K562 (cell line): ENCODE data around the gene ZBTB22.

Experiments used
- CHD1 ChIP-seq: fragments of 200-600 bp; sonication (generic); IDR thresholded peaks from one replicate; pipeline ENCODE4 v1.6.1; 2012; ENCODE audit warnings: mild to moderate bottlenecking, moderate library complexity, low read length, inconsistent platforms
- ELF1 ChIP-seq: fragments of 200-800 bp; sonication (Bioruptor generic); IDR thresholded peaks from 2 replicates; pipeline ENCODE4 v1.6.1; 2016; ENCODE audit warnings: missing genetic modification characterization, missing compliant biosample characterization
- EP400 ChIP-seq: fragments of 450-650 bp; IDR thresholded peaks from 2 replicates; pipeline ENCODE4 v1.6.1; 2017; ENCODE audit warnings: antibody characterized with exemption, mild to moderate bottlenecking, moderate library complexity
- MCM2 ChIP-seq: fragments of 450-650 bp; IDR thresholded peaks from 2 replicates; pipeline ENCODE4 v1.6.1; 2017; ENCODE audit warnings: low read depth, mild to moderate bottlenecking
- POLR2AphosphoS5 ChIP-seq: IDR thresholded peaks from 2 replicates; pipeline ENCODE4 v1.6.1; 2011; ENCODE audit warnings: mild to moderate bottlenecking, low read depth, low read length, moderate library complexity; ENCODE audit not compliant: control insufficient read depth, insufficient read depth
- SIN3A ChIP-seq, 2 experiments: fragments of 150-350 bp in 1 of 2; IDR thresholded peaks; 2 replicates each; pipeline ENCODE4 v1.6.1; 2011 to 2016; ENCODE audit warnings: borderline replicate concordance in 2 of 2, low read depth in 2 of 2, low read length in 2 of 2, mild to moderate bottlenecking in 2 of 2, moderate library complexity in 2 of 2; ENCODE audit not compliant: control insufficient read depth in 1 of 2
- SMAD3 ChIP-seq: fragments of 450-650 bp; formaldehyde crosslinking; conservative IDR thresholded peaks from 2 replicates; pipeline ENCODE4 v1.4.0; 2020; ENCODE audit warnings: mild to moderate bottlenecking
- SMARCB1 ChIP-seq: IDR thresholded peaks from 2 replicates; pipeline ENCODE4 v1.6.1; 2011; ENCODE audit warnings: improper control_type of control experiment, low read depth; ENCODE audit not compliant: insufficient read length
- TBP ChIP-seq: optimal IDR thresholded peaks from 2 replicates; pipeline ENCODE3; 2011; ENCODE audit warnings: low read depth, low read length, improper control_type of control experiment
- TF ChIP-seq, protein P1 (sequence below), 3 experiments: IDR thresholded peaks in 2 of 3; conservative IDR thresholded peaks in 1 of 3; 2 replicates each; pipeline ENCODE4 v1.5.1; 2011 to 2012; ENCODE audit warnings: low read length in 3 of 3, mild to moderate bottlenecking in 3 of 3, control low read depth in 2 of 3, improper control_type of control experiment in 1 of 3, inconsistent platforms in 1 of 3, low read depth in 1 of 3, mixed read lengths in 1 of 3, moderate library complexity in 1 of 3; ENCODE audit not compliant: insufficient read depth in 2 of 3
- TF ChIP-seq, protein P2 (sequence below), 2 experiments: fragments of 450-650 bp; formaldehyde crosslinking in 1 of 2; IDR thresholded peaks; 2 replicates each; pipeline versions ENCODE4 v1.4.0 to v1.6.1; 2014 to 2020; ENCODE audit warnings: mild to moderate bottlenecking in 2 of 2, borderline replicate concordance in 1 of 2, low read depth in 1 of 2

DNA sequence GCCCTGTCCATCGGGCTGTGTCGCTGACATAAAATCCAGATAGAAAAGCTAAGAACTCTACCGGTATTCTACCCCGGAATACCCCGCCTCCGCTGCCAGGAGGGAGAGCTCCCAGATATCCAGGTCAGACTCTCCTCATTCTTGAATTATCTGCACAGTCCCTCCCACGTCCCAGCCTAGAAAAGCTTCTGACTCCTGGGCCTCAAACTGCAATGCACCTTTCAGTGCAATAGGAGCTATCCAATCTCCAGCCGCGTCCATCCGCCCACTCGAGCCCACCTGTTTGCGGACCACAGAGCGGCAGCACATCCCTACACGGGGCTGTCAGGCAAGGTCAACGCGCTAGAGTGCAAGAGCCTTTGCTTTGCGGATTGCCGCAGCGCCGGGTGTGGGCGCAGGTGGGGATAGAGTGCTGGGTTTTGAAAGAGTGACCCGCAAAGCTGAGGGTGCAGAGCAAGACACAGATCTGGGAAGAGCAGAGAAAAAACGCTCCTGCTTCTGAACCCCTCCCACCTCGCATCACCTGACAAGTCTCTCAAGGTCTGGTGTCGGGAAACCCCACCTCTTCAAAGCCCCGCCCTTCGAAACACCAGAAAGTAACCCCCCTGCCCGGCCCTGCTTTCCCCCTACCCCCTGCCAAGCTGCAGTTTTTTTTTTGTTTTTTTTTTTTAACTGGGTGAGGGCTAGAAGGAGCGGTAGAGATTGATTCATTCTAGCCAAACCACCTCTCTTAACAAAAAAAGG lies 5.0 kb downstream of the ZBTB22 start:
- TF ChIP-seq SIN3A (IDR thresholded peaks at IDR 0.05; ENCODE audit: borderline replicate concordance in 2 of 2, control insufficient read depth in 1 of 2, low read depth in 2 of 2, low read length in 2 of 2): peak in 1 of 2 experiments; percentile 53; a peak in 3 of 4 replicates
- peak; percentile 42 for TF ChIP-seq TBP
- TF ChIP-seq MCM2: no peak
- peak; percentile 20; the same call in 1 of the 2 replicates for TF ChIP-seq EP400
- no peak for TF ChIP-seq ELF1 (tag)
- TF ChIP-seq, protein P1, sequence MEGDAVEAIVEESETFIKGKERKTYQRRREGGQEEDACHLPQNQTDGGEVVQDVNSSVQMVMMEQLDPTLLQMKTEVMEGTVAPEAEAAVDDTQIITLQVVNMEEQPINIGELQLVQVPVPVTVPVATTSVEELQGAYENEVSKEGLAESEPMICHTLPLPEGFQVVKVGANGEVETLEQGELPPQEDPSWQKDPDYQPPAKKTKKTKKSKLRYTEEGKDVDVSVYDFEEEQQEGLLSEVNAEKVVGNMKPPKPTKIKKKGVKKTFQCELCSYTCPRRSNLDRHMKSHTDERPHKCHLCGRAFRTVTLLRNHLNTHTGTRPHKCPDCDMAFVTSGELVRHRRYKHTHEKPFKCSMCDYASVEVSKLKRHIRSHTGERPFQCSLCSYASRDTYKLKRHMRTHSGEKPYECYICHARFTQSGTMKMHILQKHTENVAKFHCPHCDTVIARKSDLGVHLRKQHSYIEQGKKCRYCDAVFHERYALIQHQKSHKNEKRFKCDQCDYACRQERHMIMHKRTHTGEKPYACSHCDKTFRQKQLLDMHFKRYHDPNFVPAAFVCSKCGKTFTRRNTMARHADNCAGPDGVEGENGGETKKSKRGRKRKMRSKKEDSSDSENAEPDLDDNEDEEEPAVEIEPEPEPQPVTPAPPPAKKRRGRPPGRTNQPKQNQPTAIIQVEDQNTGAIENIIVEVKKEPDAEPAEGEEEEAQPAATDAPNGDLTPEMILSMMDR (IDR thresholded peaks at IDR 0.05 in 2 of 3, conservative IDR thresholded peaks at IDR 0.05 in 1 of 3; ENCODE audit: insufficient read depth in 2 of 3, low read depth in 1 of 3, low read length in 3 of 3): peak in 2 of 3 experiments; percentile 28 to 61; a peak in 2 of 6 replicates
- no peak for TF ChIP-seq CHD1
- TF ChIP-seq POLR2AphosphoS5: no peak
- TF ChIP-seq SMARCB1: no peak
- TF ChIP-seq SMAD3 (CRISPR knock-in tag): no peak
- TF ChIP-seq, protein P2, sequence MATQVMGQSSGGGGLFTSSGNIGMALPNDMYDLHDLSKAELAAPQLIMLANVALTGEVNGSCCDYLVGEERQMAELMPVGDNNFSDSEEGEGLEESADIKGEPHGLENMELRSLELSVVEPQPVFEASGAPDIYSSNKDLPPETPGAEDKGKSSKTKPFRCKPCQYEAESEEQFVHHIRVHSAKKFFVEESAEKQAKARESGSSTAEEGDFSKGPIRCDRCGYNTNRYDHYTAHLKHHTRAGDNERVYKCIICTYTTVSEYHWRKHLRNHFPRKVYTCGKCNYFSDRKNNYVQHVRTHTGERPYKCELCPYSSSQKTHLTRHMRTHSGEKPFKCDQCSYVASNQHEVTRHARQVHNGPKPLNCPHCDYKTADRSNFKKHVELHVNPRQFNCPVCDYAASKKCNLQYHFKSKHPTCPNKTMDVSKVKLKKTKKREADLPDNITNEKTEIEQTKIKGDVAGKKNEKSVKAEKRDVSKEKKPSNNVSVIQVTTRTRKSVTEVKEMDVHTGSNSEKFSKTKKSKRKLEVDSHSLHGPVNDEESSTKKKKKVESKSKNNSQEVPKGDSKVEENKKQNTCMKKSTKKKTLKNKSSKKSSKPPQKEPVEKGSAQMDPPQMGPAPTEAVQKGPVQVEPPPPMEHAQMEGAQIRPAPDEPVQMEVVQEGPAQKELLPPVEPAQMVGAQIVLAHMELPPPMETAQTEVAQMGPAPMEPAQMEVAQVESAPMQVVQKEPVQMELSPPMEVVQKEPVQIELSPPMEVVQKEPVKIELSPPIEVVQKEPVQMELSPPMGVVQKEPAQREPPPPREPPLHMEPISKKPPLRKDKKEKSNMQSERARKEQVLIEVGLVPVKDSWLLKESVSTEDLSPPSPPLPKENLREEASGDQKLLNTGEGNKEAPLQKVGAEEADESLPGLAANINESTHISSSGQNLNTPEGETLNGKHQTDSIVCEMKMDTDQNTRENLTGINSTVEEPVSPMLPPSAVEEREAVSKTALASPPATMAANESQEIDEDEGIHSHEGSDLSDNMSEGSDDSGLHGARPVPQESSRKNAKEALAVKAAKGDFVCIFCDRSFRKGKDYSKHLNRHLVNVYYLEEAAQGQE (IDR thresholded peaks at IDR 0.05; ENCODE audit: borderline replicate concordance): peak; percentile 48; the same call in 1 of the 2 replicates
- TF ChIP-seq, protein P2 (CRISPR knock-in tag; IDR thresholded peaks at IDR 0.05; ENCODE audit: low read depth): no peak
